HCT116 (cell line): ENCODE measurements around the gene LGR6. TPM values are rescaled to one million over a fixed set of nuclear protein-coding genes. Genes with fewer than 3 reads are reported as not detected.

Experiments used
- ATAC-seq: fragments of 200-7000 bp; cut with Tn5 transposase; 2 replicates; pipeline ENCODE4 v1.9.1; 2020; ENCODE audit warnings: mild to moderate bottlenecking, moderate library complexity
- BruUV-seq: library from RNA; stranded (reverse); fragments of 400-500 nt; replicated peaks from 2 replicates; lab custom pipeline; 2021; lab: Mats Ljungman, UMichigan
- CTCF ChIA-PET: fragments of 300-600 bp; sonication (Branson Sonifier 250); formaldehyde crosslinking; loops from one replicate; lab custom pipeline; 2021; ENCODE audit warnings: antibody characterized with exemption; lab: Charles Lee
- POLR2A ChIA-PET: fragments of 300-600, 350-600 bp; sonication (Branson Sonifier 250); formaldehyde crosslinking; loops from one replicate; lab custom pipeline; 2021; ENCODE audit warnings: antibody characterized with exemption; lab: Charles Lee
- RAD21 ChIA-PET, 2 experiments: fragments of 300-600 bp; sonication (Branson Sonifier 250); formaldehyde crosslinking; loops; one replicate each; lab custom pipeline; 2023; ENCODE audit warnings: low total read pairs in 2 of 2; ENCODE audit not compliant: uncharacterized antibody in 2 of 2, unreplicated experiment in 2 of 2, low non-redundant PET in 1 of 2; lab: Charles Lee
- DNase-seq: peaks from one replicate; pipeline ENCODE4 v3.0.0-alpha.2; 2010; ENCODE audit warnings: low read depth, low spot score
- H2AFZ ChIP-seq: fragments of 200-600 bp; shearing (Covaris generic), sonication (generic); 2 replicates; pipeline ENCODE4 v1.6.1; 2017; ENCODE audit warnings: low read depth, mixed run types, mixed read lengths, antibody characterized with exemption, low read length; ENCODE audit not compliant: poor library complexity, severe bottlenecking
- H3K27ac ChIP-seq: 2 replicates; pipeline ENCODE4 v1.5.1; 2012; ENCODE audit warnings: low read depth, low read length
- H3K27me3 ChIP-seq: fragments of 200-600 bp; sonication (generic); 2 replicates; pipeline ENCODE4 v1.6.1; 2016; ENCODE audit warnings: mixed run types, low read length, mixed read lengths; ENCODE audit not compliant: insufficient read depth
- H3K36me3 ChIP-seq, 2 experiments: fragments of 200-500 bp in 1 of 2; fragments of 200-600 bp in 1 of 2; sonication (Bioruptor generic) in 1 of 2; sonication (generic) in 1 of 2; 2 replicates each; pipeline versions ENCODE4 v1.5.1 to v1.6.1; 2014 to 2016; ENCODE audit warnings: low read length in 2 of 2, inconsistent platforms in 1 of 2, mixed read lengths in 1 of 2, mixed run types in 1 of 2; ENCODE audit not compliant: insufficient read depth in 2 of 2, control insufficient read depth in 1 of 2
- H3K4me1 ChIP-seq, 2 experiments: fragments of 200-600 bp in 1 of 2; sonication (generic) in 1 of 2; 2 replicates each; pipeline versions ENCODE4 v1.5.1 to v1.6.1; 2012 to 2017; ENCODE audit warnings: low read length in 2 of 2, inconsistent platforms in 1 of 2, mild to moderate bottlenecking in 1 of 2, mixed read lengths in 1 of 2, mixed run types in 1 of 2, moderate library complexity in 1 of 2; ENCODE audit not compliant: insufficient read depth in 2 of 2, control insufficient read depth in 1 of 2
- H3K4me2 ChIP-seq: fragments of 200-600 bp; sonication (generic); 2 replicates; pipeline ENCODE4 v1.6.1; 2017; ENCODE audit warnings: mixed run types, low read length, mixed read lengths
- H3K4me3 ChIP-seq, 2 experiments: fragments of 200-600 bp in 1 of 2; sonication (generic) in 1 of 2; replicated peaks in 1 of 2; 2 replicates each; pipeline ENCODE4 v1.5.1; 2011 to 2016; ENCODE audit warnings: low read length in 2 of 2, control low read depth in 1 of 2, low read depth in 1 of 2, mild to moderate bottlenecking in 1 of 2, mixed read lengths in 1 of 2, mixed run types in 1 of 2
- H3K79me2 ChIP-seq: fragments of 200-600 bp; sonication (generic); 2 replicates; pipeline ENCODE4 v1.6.1; 2017; ENCODE audit warnings: mild to moderate bottlenecking, mixed run types, low read length, moderate library complexity, mixed read lengths; ENCODE audit not compliant: insufficient read depth
- H3K9ac ChIP-seq: fragments of 200-600 bp; sonication (generic); 2 replicates; pipeline ENCODE4 v1.6.1; 2016; ENCODE audit warnings: low read length, mixed read lengths
- H3K9me2 ChIP-seq: fragments of 200-600 bp; sonication (generic), shearing (Covaris generic); 2 replicates; pipeline ENCODE4 v1.6.1; 2017; ENCODE audit warnings: mixed run types, mild to moderate bottlenecking, moderate library complexity; ENCODE audit not compliant: insufficient read depth
- H3K9me3 ChIP-seq, 2 experiments: fragments of 200-500 bp in 1 of 2; fragments of 200-600 bp in 1 of 2; sonication (Bioruptor generic) in 1 of 2; sonication (generic) in 1 of 2; 2 replicates each; pipeline ENCODE4 v1.6.1; 2014 to 2017; ENCODE audit warnings: low read length in 2 of 2, mixed read lengths in 2 of 2, inconsistent platforms in 1 of 2, low read depth in 1 of 2, mild to moderate bottlenecking in 1 of 2, mixed run types in 1 of 2, moderate library complexity in 1 of 2; ENCODE audit not compliant: control insufficient read depth in 1 of 2, insufficient read depth in 1 of 2
- H4K20me1 ChIP-seq: fragments of 200-600 bp; sonication (generic), shearing (Covaris generic); 2 replicates; pipeline ENCODE4 v1.6.1; 2017; ENCODE audit warnings: mixed run types, mild to moderate bottlenecking, moderate library complexity; ENCODE audit not compliant: insufficient read depth
- EGR1 ChIP-seq: IDR thresholded peaks from 2 replicates; pipeline ENCODE4 v1.6.1; 2012; ENCODE audit warnings: low read depth
- ELF1 ChIP-seq: IDR thresholded peaks from 2 replicates; pipeline ENCODE4 v1.6.1; 2012; ENCODE audit warnings: low read depth, borderline replicate concordance
- EZH2 ChIP-seq: fragments of 200-600 bp; sonication (generic); IDR thresholded peaks from 2 replicates; pipeline ENCODE4 v1.6.1; 2017; ENCODE audit warnings: antibody characterized with exemption, mixed run types
- FOSL1 ChIP-seq: IDR thresholded peaks from 2 replicates; pipeline ENCODE4 v1.6.1; 2012; ENCODE audit warnings: low read depth
- POLR2A ChIP-seq: IDR thresholded peaks from 2 replicates; pipeline ENCODE4 v1.7.0; 2011; ENCODE audit warnings: borderline replicate concordance; ENCODE audit not compliant: insufficient read depth, insufficient read length; ENCODE audit errors: extremely low read depth
- POLR2AphosphoS5 ChIP-seq: IDR thresholded peaks from 2 replicates; pipeline ENCODE4 v1.6.1; 2011; ENCODE audit warnings: mild to moderate bottlenecking, low read depth, low read length, moderate library complexity
- SIN3A ChIP-seq: IDR thresholded peaks from 2 replicates; pipeline ENCODE4 v1.6.1; 2012; ENCODE audit warnings: low read depth
- SP1 ChIP-seq: IDR thresholded peaks from 2 replicates; pipeline ENCODE4 v1.6.1; 2012; ENCODE audit warnings: low read depth
- SRF ChIP-seq: IDR thresholded peaks from 2 replicates; pipeline ENCODE4 v1.6.1; 2012; ENCODE audit warnings: low read depth
- TCF7L2 ChIP-seq: IDR thresholded peaks from 2 replicates; pipeline ENCODE4 v1.7.0; 2011; ENCODE audit warnings: borderline replicate concordance, inconsistent platforms; ENCODE audit not compliant: insufficient read depth, insufficient read length; ENCODE audit errors: extremely low read depth
- YY1 ChIP-seq: IDR thresholded peaks from 2 replicates; pipeline ENCODE4 v1.6.1; 2011; ENCODE audit warnings: low read length, low read depth, moderate library complexity, mild to moderate bottlenecking; ENCODE audit not compliant: insufficient replicate concordance; ENCODE audit errors: extremely low read depth
- intact Hi-C: fragments of 100-400 bp; cut with micrococcal nuclease; formaldehyde crosslinking; loops from 2 replicates; pipeline ENCODE4 v1.10.0; 2022
- total RNA-seq: library from RNA; stranded (reverse); gene quantifications from one replicate; pipeline ENCODE4 v1.2.1, GENCODE V29; 2021; ENCODE audit not compliant: unreplicated experiment

LGR6 gene
- total RNA-seq, 1 experiment from 2014 or later = 0.20 TPM

DNA sequence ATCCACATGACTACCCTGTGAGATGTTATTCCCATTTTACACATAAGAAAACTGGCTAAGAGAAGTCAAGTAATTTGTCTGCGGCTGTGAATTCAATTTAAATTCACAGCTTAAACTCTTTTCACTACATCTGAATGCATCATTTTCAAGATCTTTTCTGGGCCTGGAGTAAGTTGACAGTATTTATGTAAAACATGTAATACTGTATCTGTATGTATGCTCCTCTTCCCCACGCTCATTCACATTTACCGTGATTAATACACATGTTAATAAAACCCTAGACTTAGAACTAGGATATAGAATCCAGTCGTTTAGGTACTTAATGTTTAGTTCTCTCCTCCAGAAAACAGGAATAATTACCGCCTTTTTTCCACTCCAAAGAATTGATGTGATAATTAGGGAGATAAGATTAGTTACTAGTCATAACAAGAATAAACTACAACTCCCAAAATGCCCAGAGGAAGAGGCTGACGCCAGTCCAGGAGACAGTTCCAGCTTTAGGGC is 154.5 kb downstream of the LGR6 start:
- H3K79me2 ChIP-seq = peaks cover 14% of the 10 kb centered on the region
- no peak overlapping the region for H3K27ac ChIP-seq
- intact Hi-C loops = loop anchor here (10.0 kb wide), 1 partner anchor 107 kb away; no protein-coding TSS in a partner anchor
- H3K4me1 ChIP-seq = peaks cover 8 to 16% of the 10 kb centered on the region in 2 experiments
- no peaks in the 10 kb centered on the region for H3K9me2 ChIP-seq
- no peaks in the 10 kb centered on the region for H3K9me3 ChIP-seq
- ChIA-PET CTCF (interaction anchor here (0.7 kb wide), 1 partner anchor 32 kb away, joined by 3 read pairs; no protein-coding TSS in a partner anchor), POLR2A (no interaction called here), RAD21 (no interaction called here)
- H2AFZ ChIP-seq = peak overlapping the region; percentile 99
- no TSS peak for BruUV-seq
- H3K9ac ChIP-seq = 0 out of 2 replicates have a peak overlapping the region, but pooled peaks have one; percentile 1
- H3K4me3 ChIP-seq = peak overlapping the region; percentile 63 to 81
- no peaks in the 10 kb centered on the region for H4K20me1 ChIP-seq
- ATAC-seq (no peak), DNase-seq (no peak)
- no peaks in the 10 kb centered on the region for H3K36me3 ChIP-seq
- TF ChIP-seq TCF7L2 (no peak), SRF (peak; percentile 89), SP1 (no peak), FOSL1 (peak; percentile 7; the same call in 1 of the 2 replicates), SIN3A (peak; percentile 42; the same call in 1 of the 2 replicates), EGR1 (no peak)
- H3K27me3 ChIP-seq = no peaks in the 10 kb centered on the region
- H3K4me2 ChIP-seq = peak overlapping the region; percentile 41

GRCh38 chr1:202348509-202349205 is 155.1 kb downstream of the LGR6 start, which contains the start of gene PPP1R12B:
Gene PPP1R12B, plus strand, starts transcription at chr1:202348699. Its CDS starts 153 bp downstream, at chr1:202348852.
- no TSS peak for BruUV-seq
- CTCF ChIA-PET = interaction anchor here (0.7 kb wide), 1 partner anchor 33 kb away, joined by 3 read pairs; no protein-coding TSS in a partner anchor
- intact Hi-C loops = loop anchor here (10.0 kb wide), 1 partner anchor 106 kb away; no protein-coding TSS in a partner anchor
- Histone ChIP-seq H4K20me1 (no peaks in the 10 kb centered on the region), H3K9me3 (no peaks in the 10 kb centered on the region), H3K9me2 (no peaks in the 10 kb centered on the region), H2AFZ (peak within 1 kb of the TSS; percentile 99), H3K4me1 (peaks cover 5 to 13% of the 10 kb centered on the region in 2 experiments)
- TF ChIP-seq YY1 (peak; percentile 98), TCF7L2 (peak; percentile 98), SRF (no peak), SP1 (peak; percentile 85), EZH2 (no peak), POLR2AphosphoS5 (peak; percentile 62), POLR2A (peak; percentile 64), ELF1 (peak; percentile 70; the same call in 1 of the 2 replicates), EGR1 (peak; percentile 66), SIN3A (peak; percentile 50; the same call in 1 of the 2 replicates)
- TF ChIP-seq, all 23 proteins: peak for 8
- POLR2A ChIA-PET = no interaction called here
- H3K4me3 ChIP-seq = peak within 1 kb of the TSS; percentile 63 to 81
- H3K27ac ChIP-seq = peak within 1 kb of the TSS; percentile 50; the same call in 1 of the 2 replicates
- peak within 1 kb of the TSS; percentile 71 for H3K9ac ChIP-seq
- H3K79me2 ChIP-seq = peaks cover 14% of the 10 kb centered on the region
- RAD21 ChIA-PET = no interaction called here
- DNase-seq (peak; percentile 98), ATAC-seq (peak; percentile 97)
- H3K27me3 ChIP-seq = no peaks in the 10 kb centered on the region
- H3K36me3 ChIP-seq = no peaks in the 10 kb centered on the region
- peak within 1 kb of the TSS; percentile 84 for H3K4me2 ChIP-seq
